H54 (cell line): Measurements from ENCODE around the gene EML4.
A peak's percentile ranks its signal among the peaks of the same experiment; 100 is the strongest.

Source experiments
- DNase-seq: peaks from one replicate; pipeline ENCODE4 v3.0.0; 2011; ENCODE audit warnings: low spot score, mixed read lengths; ENCODE audit not compliant: insufficient read length
- FAIRE-seq: peaks from 3 replicates; lab custom pipeline; 2011; peaks lifted over from hg19 to GRCh38; lab: Jason Lieb, UNC
- POLR2A ChIP-seq: IDR thresholded peaks from 2 replicates; pipeline ENCODE4 v1.6.1; 2011; ENCODE audit warnings: low read depth, mild to moderate bottlenecking, low read length

The EML4 gene

GRCh38 chr2:42304059-42304713, 135.0 kb downstream of the EML4 start:
- DNase-seq: no peak
- no peak for FAIRE-seq
- TF ChIP-seq POLR2A: no peak

- no peak for TF ChIP-seq POLR2A
- FAIRE-seq (no peak), DNase-seq (no peak)
Measured at GRCh38 chr2:42307180-42307579, 138.0 kb downstream of the EML4 start.

GRCh38 chr2:42309366-42309765, 140.2 kb downstream of the EML4 start:
- DNase-seq: no peak

GRCh38 chr2:42310007-42310515, 140.9 kb downstream of the EML4 start:
- DNase-seq: no peak
- no peak for TF ChIP-seq POLR2A
- FAIRE-seq: no peak

More at GRCh38 chr2:42309366-42309765, 140.2 kb downstream of the EML4 start:
- FAIRE-seq: no peak
- no peak for TF ChIP-seq POLR2A

- FAIRE-seq: no peak
- DNase-seq: no peak
- TF ChIP-seq POLR2A: no peak
Measured at GRCh38 chr2:42312106-42312505, 143.0 kb downstream of the EML4 start.

- peak; percentile 26 for DNase-seq
- FAIRE-seq: peak; percentile 96
- TF ChIP-seq POLR2A: no peak
Measured at GRCh38 chr2:42314892-42315468, 145.8 kb downstream of the EML4 start.

- no peak for TF ChIP-seq POLR2A
- FAIRE-seq (peak; percentile 64), DNase-seq (no peak)
Measured at GRCh38 chr2:42315844-42316470, 146.8 kb downstream of the EML4 start.

GRCh38 chr2:42316910-42317309, 147.8 kb downstream of the EML4 start:
- no peak for FAIRE-seq
- DNase-seq: no peak
- TF ChIP-seq POLR2A: no peak

- DNase-seq (no peak), FAIRE-seq (no peak)
- no peak for TF ChIP-seq POLR2A
Measured at GRCh38 chr2:42317486-42317885, 148.3 kb downstream of the EML4 start.

- DNase-seq (no peak), FAIRE-seq (no peak)
- no peak for TF ChIP-seq POLR2A
Measured at GRCh38 chr2:42317945-42318344, 148.8 kb downstream of the EML4 start.

- TF ChIP-seq POLR2A: no peak
- no peak for DNase-seq
- no peak for FAIRE-seq
Measured at GRCh38 chr2:42319265-42319664, 150.1 kb downstream of the EML4 start.

GRCh38 chr2:42321452-42322064, 152.4 kb downstream of the EML4 start:
- no peak for TF ChIP-seq POLR2A

GRCh38 chr2:42324244-42324643, 155.1 kb downstream of the EML4 start:
- no peak for TF ChIP-seq POLR2A
- DNase-seq: no peak

More at GRCh38 chr2:42321452-42322064, 152.4 kb downstream of the EML4 start:
- FAIRE-seq (peak; percentile 61), DNase-seq (no peak)

GRCh38 chr2:42324949-42325348, 155.8 kb downstream of the EML4 start:
- FAIRE-seq (no peak), DNase-seq (no peak)
- TF ChIP-seq POLR2A: no peak

More at GRCh38 chr2:42324244-42324643, 155.1 kb downstream of the EML4 start:
- FAIRE-seq: no peak
